8988T (cell line): ENCODE measurements around the gene OR8H1.

Source experiments
- DNase-seq: peaks from one replicate; pipeline ENCODE4 v3.0.0; 2011

Gene OR8H1, protein sequence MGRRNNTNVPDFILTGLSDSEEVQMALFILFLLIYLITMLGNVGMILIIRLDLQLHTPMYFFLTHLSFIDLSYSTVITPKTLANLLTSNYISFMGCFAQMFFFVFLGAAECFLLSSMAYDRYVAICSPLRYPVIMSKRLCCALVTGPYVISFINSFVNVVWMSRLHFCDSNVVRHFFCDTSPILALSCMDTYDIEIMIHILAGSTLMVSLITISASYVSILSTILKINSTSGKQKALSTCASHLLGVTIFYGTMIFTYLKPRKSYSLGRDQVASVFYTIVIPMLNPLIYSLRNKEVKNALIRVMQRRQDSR

DNA sequence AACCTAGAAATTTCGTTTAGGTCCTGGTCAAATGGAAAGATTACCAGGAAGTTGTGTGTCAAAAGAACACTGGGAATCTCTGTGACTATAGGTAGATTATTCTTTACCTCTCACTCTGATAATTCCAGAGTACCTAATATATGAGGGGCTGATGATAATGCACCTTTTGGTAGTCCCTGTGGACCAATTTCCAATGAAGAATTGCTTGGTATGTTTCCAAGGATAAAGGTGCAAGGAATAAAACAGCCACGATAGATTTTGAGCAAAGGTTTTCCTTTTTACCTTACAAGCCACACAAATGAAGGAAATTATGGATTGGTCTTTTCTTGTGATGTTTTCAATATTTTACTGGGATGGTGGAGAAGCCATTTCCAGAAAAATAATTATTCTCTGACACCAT lies at the start of gene OR8H1:
OR8H1 (minus strand) TSS at position 101 of the 400 bp plus-strand sequence. CDS start 1,192 bp downstream, outside the sequence.
- DNase-seq = no peak

DNA sequence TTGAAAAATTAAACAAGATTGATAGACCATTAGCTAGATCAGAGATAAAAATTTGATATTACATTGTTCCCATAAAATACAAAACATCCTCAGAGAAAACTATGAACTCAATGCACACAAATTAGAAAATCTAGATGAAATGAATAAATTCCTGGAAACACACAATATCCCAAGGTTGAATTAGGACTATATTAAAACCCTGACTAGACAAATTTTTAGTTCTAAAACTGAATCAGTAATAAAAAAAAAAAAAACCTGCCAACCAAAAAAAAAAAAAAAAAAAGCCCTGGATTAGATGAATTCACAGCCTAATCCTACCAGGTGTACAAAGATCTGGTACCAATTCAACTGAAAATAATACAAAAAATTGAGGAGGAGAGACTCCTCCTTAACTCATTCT lies 48.2 kb upstream of the OR8H1 start:
- no peak for DNase-seq

DNA sequence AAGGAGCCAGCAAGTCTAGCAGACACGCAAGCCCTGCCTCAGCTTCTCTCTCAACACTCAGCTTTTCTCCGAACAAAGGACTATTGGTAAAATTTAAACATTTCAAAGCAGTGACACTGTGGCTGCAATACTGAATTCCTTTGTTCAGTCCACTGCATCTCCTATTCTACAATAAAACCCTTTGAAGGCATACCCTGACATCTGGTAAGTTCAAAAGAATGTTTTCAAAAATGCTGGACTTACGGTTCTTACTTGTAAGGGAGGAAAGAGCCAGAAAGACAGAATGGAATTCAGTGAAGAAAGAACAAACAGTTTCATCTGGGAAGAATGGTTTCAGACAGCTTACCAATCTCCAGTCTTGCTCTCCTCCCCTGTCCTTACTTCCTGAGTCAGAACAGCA lies 41.1 kb upstream of the OR8H1 start:
- no peak for DNase-seq

DNA sequence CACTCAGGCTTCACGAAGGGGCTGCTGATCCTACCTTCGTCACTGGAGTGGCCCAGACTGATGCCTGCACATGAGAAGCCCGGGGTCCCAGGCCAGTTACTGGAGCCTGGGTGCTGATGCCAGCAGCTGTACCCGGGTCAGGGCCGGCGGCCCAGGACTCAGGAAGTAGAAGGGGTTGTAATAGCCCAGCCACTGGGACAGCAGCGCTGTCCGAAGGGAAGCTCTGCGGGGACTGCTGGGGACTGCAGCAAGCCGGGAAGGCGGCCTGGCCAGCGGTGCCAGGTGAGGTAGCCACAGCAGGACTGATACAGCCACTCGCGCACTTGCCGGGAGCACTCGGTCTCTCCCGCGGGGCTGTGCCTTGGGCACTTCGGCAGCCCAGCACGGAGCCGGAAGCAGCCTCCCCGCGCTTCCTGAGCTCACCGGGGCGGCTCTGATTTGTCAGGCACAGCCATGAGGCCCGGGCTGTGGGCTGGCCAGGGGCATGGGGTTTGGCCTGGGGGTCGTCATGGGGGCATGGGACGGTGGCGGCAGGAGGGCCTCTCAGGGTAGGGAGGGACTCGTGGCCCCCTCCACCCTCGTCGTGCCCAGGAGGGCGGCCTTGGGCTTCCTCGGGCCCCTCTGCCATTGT lies 39.9 kb upstream of the OR8H1 start:
- no peak for DNase-seq

DNA sequence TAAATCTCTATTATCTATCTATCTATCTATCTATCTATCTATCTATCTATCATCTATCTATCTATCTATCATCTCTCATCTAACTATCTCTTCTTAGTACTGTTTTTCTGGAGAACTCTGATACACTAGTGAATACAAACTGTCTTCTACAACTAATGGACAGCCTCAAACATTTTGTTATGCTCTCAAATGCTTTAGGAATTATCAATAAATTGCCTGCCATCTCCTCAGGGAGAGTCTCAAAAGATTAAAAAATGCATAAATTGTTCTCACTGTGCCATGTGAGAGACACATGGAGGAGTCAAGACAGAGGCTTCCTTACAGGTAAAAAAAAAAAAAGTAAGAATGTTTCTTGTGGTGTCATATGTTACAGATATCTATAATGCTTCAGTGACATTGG lies 22.8 kb upstream of the OR8H1 start, which contains the start of gene OR8K3:
OR8K3 (plus strand) TSS at position 301 of the 400 bp plus-strand sequence. CDS start 3,163 bp downstream, outside the sequence.
- no peak for DNase-seq

DNA sequence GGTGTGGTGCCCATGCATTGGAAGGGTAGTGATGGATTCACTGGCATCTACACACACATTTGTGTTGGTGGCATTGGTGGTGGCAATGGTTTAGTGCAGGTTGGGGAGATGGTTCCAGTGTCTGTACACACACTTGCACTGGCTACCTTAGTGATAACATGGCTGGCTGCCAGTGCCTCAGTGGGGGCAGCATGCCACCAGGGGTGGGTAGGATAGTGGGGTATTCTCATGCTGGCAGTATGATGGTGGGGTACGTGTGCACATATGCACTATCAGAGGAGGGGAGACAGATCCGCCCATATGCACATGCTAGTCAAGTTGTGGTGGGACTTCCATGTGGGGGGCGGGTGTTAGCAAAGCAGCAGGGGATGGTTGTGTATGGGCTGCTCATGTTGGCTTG lies 15.8 kb upstream of the OR8H1 start:
- DNase-seq = no peak

DNA sequence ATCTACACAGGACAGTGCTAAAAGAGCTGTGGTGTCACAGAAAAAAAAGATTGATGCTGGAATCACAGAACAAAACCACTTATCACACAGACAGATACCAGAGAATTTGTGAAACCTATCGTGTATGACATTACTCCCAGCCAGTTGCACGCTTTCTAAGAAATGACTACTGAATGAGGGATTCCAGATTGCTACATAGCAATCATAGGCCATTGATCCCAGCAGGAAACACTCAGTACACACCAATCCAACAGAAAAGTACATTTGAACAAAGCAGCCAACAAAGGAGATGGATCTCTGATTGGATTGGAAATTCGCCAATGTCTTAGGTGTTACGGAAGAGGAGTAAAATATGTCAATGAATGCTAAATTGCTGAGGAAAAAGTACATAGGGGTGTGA lies 4.8 kb upstream of the OR8H1 start:
- no peak for DNase-seq

DNA sequence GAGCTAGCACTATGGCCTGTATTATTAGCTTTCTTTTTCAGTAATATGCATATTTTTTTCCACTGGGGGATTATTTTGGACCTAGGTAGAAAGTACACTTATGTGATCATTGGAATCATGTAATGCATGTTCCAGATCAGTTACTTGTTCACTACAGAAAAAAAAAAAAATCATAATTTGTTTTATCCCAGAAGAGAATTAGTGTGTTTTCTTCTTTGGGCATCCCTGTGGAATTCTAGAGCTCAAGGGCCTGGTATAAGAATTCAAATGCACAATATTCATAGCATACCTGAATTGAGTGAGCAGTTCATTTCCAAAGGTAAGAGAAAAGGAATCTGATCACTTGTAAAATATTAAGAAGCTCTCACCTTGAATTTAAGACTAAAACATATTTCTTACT lies 18.2 kb downstream of the OR8H1 start, which contains the start of gene OR5T1:
OR5T1 (plus strand) TSS at position 301 of the 400 bp plus-strand sequence. CDS start 1,485 bp downstream, outside the sequence.
- no peak for DNase-seq

DNA sequence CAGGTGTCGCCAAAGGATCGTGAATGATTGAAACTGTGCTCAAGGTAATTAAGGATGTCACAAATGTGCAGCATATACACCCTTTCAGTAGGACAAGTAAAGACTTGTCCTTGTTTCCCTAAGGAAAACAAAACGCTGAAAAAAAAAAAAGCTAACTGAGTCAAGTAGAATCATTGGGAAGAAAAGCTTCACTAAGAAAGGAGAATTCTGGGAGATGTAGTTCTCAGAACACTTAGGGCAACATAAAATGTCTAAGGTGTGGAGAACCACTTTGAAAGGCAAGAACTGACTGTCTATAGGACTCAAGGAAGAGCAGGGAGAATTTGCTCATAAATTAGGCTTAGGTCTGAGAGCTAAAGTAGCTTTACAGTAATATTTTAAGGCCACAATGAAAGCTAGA lies 21.0 kb downstream of the OR8H1 start:
- DNase-seq = no peak

DNA sequence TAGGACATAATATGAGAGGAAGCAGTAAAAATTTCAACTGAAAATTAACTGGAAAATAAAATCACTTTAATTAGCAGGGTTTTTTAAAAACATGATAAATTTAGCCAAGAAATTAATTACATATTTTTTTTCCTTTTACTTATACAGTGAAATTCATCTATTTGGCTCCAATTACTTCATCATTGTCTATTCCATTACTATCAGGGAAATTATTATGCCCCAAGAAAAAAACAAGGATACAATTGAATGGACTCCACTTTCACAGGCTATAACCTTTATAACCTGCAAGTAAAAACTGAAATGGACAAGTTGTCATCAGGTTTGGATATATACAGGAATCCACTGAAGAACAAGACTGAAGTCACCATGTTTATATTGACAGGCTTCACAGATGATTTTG lies 40.1 kb downstream of the OR8H1 start, which contains the start of gene OR5T3:
OR5T3 (plus strand) TSS at position 301 of the 400 bp plus-strand sequence; CDS start at position 301, 0 bp downstream.
- DNase-seq = no peak
